Thyroid gland (tissue), 4 donors: ENCODE measurements around the gene ADCY9.

Experiments
- CTCF ChIP-seq, 6 experiments: fragments of 200-600 bp in 3 of 6; fragments of 450-650 bp in 3 of 6; sonication (generic) in 3 of 6; IDR thresholded peaks; one replicate each; pipeline ENCODE4 v1.5.1; 2016 to 2019; ENCODE audit warnings: antibody characterized with exemption in 6 of 6, mild to moderate bottlenecking in 2 of 6, inconsistent platforms in 1 of 6, moderate library complexity in 1 of 6
- POLR2A ChIP-seq, 2 donors: fragments of 450-650 bp; IDR thresholded peaks; one replicate each; pipeline ENCODE4 v1.6.1; 2017; ENCODE audit warnings: antibody characterized with exemption in 2 of 2, mild to moderate bottlenecking in 2 of 2, moderate library complexity in 1 of 2

- no peak for TF ChIP-seq CTCF (IDR thresholded peaks at IDR 0.05)
- no peak for TF ChIP-seq POLR2A (IDR thresholded peaks at IDR 0.05)
These were observed 130.1 kb downstream of the ADCY9 start for GRCh38 chr16:3986235-3986544.
